ENCODE data around the gene TENM4.

GRCh38 chr11:78642979-78643675 is 797.7 kb downstream of the TENM4 start:
- no peak for TF ChIP-seq REST (IDR thresholded peaks at IDR 0.05; ENCODE audit: low read depth, low read length)
- TF ChIP-seq POLR2AphosphoS5 (IDR thresholded peaks at IDR 0.05; ENCODE audit: low read depth, low read length) = no peak
- no peak for TF ChIP-seq CHD2 (IDR thresholded peaks at IDR 0.05; ENCODE audit: low read length, partially characterized antibody)
- TF ChIP-seq CTCF (IDR thresholded peaks at IDR 0.05) = no peak
- TF ChIP-seq YY1 (IDR thresholded peaks at IDR 0.05; ENCODE audit: low read depth) = no peak

All from SK-N-SH (cell line).